HEK293 (cell line): Measurements from ENCODE around the gene CPEB3.

Source experiments
- CTCF ChIP-seq: fragments of 450-650 bp; formaldehyde crosslinking; IDR thresholded peaks from 2 replicates; pipeline ENCODE4 v1.5.1; 2016; ENCODE audit warnings: missing biosample characterization, missing genetic modification characterization
- ZBTB48 ChIP-seq: fragments of 450-650 bp; formaldehyde crosslinking; IDR thresholded peaks from 2 replicates; pipeline ENCODE4 v1.5.1; 2016; ENCODE audit warnings: missing biosample characterization, missing genetic modification characterization
- ZNF16 ChIP-seq: fragments of 450-650 bp; formaldehyde crosslinking; IDR thresholded peaks from 2 replicates; pipeline ENCODE4 v1.5.1; 2016; ENCODE audit warnings: low read depth, missing biosample characterization, missing genetic modification characterization
- TF ChIP-seq, protein P1 (sequence below): fragments of 450-650 bp; formaldehyde crosslinking; IDR thresholded peaks from 2 replicates; pipeline ENCODE4 v1.5.1; 2017; ENCODE audit warnings: missing biosample characterization, missing genetic modification characterization
- TF ChIP-seq, protein P2 (sequence below): fragments of 450-650 bp; formaldehyde crosslinking; IDR thresholded peaks from 2 replicates; pipeline ENCODE4 v1.5.1; 2016; ENCODE audit warnings: missing biosample characterization, missing genetic modification characterization

DNA sequence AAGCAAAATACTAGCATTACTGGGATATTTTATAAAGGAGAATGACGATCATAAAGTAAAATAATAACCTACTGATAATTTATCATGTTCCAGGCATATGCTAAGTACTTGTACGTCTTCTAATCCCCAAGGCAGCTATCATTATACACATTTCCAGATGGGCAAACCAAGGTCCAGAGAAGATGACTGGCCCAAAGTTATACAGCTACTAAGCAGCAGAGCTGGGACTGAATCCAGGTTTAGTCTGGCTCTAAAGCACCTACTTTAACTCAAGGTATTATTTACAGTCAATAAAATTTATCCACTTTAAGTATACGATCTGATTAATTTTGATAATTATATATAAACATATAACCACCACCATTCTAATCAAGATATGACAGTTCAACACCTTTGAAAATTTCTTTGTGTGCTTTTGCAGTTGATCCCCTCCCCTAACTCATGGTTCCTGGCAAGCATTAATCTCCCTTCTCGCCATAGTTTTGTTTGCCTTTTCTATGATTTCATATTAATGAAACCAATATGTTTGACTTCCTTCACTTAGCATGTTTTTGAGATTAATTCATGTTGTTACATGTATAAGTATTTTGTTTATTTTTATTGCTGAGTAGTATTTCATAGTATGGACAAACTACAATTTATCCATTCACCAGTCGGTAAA lies 126.7 kb downstream of the CPEB3 start:
- TF ChIP-seq, protein P1, sequence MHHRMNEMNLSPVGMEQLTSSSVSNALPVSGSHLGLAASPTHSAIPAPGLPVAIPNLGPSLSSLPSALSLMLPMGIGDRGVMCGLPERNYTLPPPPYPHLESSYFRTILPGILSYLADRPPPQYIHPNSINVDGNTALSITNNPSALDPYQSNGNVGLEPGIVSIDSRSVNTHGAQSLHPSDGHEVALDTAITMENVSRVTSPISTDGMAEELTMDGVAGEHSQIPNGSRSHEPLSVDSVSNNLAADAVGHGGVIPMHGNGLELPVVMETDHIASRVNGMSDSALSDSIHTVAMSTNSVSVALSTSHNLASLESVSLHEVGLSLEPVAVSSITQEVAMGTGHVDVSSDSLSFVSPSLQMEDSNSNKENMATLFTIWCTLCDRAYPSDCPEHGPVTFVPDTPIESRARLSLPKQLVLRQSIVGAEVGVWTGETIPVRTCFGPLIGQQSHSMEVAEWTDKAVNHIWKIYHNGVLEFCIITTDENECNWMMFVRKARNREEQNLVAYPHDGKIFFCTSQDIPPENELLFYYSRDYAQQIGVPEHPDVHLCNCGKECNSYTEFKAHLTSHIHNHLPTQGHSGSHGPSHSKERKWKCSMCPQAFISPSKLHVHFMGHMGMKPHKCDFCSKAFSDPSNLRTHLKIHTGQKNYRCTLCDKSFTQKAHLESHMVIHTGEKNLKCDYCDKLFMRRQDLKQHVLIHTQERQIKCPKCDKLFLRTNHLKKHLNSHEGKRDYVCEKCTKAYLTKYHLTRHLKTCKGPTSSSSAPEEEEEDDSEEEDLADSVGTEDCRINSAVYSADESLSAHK (tag by site-specific recombination) = no peak
- TF ChIP-seq CTCF (tag by site-specific recombination) = no peak
- TF ChIP-seq ZNF16 = no peak
- TF ChIP-seq ZBTB48 = no peak
- TF ChIP-seq, protein P2, sequence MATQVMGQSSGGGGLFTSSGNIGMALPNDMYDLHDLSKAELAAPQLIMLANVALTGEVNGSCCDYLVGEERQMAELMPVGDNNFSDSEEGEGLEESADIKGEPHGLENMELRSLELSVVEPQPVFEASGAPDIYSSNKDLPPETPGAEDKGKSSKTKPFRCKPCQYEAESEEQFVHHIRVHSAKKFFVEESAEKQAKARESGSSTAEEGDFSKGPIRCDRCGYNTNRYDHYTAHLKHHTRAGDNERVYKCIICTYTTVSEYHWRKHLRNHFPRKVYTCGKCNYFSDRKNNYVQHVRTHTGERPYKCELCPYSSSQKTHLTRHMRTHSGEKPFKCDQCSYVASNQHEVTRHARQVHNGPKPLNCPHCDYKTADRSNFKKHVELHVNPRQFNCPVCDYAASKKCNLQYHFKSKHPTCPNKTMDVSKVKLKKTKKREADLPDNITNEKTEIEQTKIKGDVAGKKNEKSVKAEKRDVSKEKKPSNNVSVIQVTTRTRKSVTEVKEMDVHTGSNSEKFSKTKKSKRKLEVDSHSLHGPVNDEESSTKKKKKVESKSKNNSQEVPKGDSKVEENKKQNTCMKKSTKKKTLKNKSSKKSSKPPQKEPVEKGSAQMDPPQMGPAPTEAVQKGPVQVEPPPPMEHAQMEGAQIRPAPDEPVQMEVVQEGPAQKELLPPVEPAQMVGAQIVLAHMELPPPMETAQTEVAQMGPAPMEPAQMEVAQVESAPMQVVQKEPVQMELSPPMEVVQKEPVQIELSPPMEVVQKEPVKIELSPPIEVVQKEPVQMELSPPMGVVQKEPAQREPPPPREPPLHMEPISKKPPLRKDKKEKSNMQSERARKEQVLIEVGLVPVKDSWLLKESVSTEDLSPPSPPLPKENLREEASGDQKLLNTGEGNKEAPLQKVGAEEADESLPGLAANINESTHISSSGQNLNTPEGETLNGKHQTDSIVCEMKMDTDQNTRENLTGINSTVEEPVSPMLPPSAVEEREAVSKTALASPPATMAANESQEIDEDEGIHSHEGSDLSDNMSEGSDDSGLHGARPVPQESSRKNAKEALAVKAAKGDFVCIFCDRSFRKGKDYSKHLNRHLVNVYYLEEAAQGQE (tag by site-specific recombination) = no peak
